Upper lobe of right lung (tissue), 1 donor: ENCODE results near the gene NT5E. TPM values are rescaled to one million over a fixed set of nuclear protein-coding genes. Genes with fewer than 3 reads are reported as not detected.

Source experiments
- ATAC-seq: fragments of 200-7000 bp; cut with Tn5 transposase; one replicate; pipeline ENCODE4 v1.9.1; 2020; ENCODE audit warnings: mild to moderate bottlenecking, moderate library complexity
- DNase-seq: peaks from one replicate; pipeline ENCODE4 v3.0.0-alpha.2; 2020
- H3K27ac ChIP-seq: fragments of 200-600 bp; one replicate; pipeline ENCODE4 v1.8.0; 2022
- H3K27me3 ChIP-seq: fragments of 200-600 bp; one replicate; pipeline ENCODE4 v1.8.0; 2022; ENCODE audit warnings: mild to moderate bottlenecking
- H3K36me3 ChIP-seq: fragments of 200-600 bp; one replicate; pipeline ENCODE4 v1.8.0; 2022
- H3K4me1 ChIP-seq: fragments of 200-600 bp; one replicate; pipeline ENCODE4 v1.8.0; 2022
- H3K4me3 ChIP-seq: fragments of 200-600 bp; one replicate; pipeline ENCODE4 v1.8.0; 2022; ENCODE audit warnings: mild to moderate bottlenecking
- H3K9me3 ChIP-seq: fragments of 200-600 bp; one replicate; pipeline ENCODE4 v1.8.0; 2022
- intact Hi-C: fragments of 100-400 bp; cut with DNase I; formaldehyde crosslinking; loops from one replicate; pipeline ENCODE4 v1.11.0; 2022
- total RNA-seq: library from RNA; stranded (reverse); fragmentation: NEBNext Ultra II Directional; extraction: Animal tissue kit (Norgen Biotek cat#: 25700); gene quantifications from one replicate; pipeline ENCODE4 v1.2.1, GENCODE V29; 2021
- TF ChIP-seq, protein P1 (sequence below): fragments of 200-600 bp; IDR thresholded peaks from one replicate; pipeline ENCODE4 v1.8.0; 2022; ENCODE audit warnings: antibody characterized with exemption
- donor health status: DM: no; HTN: yes; CAD: no; lungs with severe emphysema.

NT5E gene
- total RNA-seq, 1 donor from 2014 or later, result 15.3 TPM

DNA sequence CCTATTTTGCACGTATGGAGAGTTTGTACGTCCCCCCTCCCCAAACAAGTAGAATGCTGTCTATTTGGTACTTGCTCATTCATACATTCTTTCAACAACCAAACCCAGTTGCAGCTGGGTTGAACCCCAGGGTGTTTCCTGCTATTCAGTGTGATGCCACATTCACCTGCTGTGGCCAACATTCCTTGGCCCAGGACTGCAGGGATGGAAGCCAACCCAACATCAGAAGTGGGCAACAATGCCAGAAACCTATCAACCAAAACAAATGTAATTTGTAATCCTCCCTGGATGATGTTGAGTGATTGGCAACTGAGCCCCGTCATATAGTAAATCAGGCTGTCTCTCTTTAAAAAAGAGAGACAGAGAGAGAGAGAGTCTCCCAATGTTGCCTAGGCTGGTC is 8.9 kb downstream of the NT5E start:
- no peaks in the 10 kb centered on the region for H3K36me3 ChIP-seq
- peaks cover 21% of the 10 kb centered on the region for H3K4me1 ChIP-seq
- H3K9me3 ChIP-seq, result no peaks in the 10 kb centered on the region
- ATAC-seq (no peak), DNase-seq (no peak)
- intact Hi-C loops, result no loop called here
- TF ChIP-seq, protein P1, sequence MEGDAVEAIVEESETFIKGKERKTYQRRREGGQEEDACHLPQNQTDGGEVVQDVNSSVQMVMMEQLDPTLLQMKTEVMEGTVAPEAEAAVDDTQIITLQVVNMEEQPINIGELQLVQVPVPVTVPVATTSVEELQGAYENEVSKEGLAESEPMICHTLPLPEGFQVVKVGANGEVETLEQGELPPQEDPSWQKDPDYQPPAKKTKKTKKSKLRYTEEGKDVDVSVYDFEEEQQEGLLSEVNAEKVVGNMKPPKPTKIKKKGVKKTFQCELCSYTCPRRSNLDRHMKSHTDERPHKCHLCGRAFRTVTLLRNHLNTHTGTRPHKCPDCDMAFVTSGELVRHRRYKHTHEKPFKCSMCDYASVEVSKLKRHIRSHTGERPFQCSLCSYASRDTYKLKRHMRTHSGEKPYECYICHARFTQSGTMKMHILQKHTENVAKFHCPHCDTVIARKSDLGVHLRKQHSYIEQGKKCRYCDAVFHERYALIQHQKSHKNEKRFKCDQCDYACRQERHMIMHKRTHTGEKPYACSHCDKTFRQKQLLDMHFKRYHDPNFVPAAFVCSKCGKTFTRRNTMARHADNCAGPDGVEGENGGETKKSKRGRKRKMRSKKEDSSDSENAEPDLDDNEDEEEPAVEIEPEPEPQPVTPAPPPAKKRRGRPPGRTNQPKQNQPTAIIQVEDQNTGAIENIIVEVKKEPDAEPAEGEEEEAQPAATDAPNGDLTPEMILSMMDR, result no peak
- H3K4me3 ChIP-seq, result no peak overlapping the region
- H3K27me3 ChIP-seq, result no peaks in the 10 kb centered on the region
- H3K27ac ChIP-seq, result no peak overlapping the region

DNA sequence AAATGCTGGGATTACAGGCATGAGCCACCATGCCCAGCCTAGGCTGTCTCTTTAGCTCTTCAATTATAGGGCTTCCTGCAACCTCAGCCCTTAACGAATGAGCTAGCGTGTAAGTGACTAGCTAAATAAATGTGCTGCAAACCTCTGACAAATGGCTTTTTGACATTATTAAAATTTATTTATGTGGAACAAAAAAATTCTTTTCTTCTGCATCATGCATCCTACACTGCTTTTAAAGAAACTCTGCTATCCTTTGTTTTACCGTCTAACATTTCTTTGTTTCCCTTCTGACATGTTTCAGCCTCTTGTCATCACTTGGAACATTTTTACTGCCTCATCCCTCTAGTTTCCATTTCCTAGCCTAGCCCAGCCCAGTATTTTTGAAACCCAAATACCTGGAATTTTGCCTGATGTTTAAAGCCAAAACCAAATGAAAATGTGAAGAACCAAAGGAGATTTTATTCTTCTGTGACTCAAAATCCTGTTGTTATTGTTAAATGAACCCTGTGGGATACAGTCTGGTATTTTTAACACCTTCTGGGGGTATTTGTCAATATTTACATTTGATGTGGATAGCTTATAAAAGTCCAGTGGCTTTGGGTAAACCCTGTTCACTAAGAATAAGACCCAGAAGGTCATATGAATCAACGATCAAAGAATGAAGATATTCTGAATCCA is 9.5 kb downstream of the NT5E start:
- TF ChIP-seq, protein P1, result no peak
- Histone ChIP-seq H3K4me1 (peaks cover 21% of the 10 kb centered on the region), H3K27ac (no peak overlapping the region), H3K27me3 (no peaks in the 10 kb centered on the region), H3K36me3 (no peaks in the 10 kb centered on the region), H3K9me3 (no peaks in the 10 kb centered on the region), H3K4me3 (no peak overlapping the region)
- intact Hi-C loops, result no loop called here
- ATAC-seq, result no peak
- DNase-seq, result no peak

DNA sequence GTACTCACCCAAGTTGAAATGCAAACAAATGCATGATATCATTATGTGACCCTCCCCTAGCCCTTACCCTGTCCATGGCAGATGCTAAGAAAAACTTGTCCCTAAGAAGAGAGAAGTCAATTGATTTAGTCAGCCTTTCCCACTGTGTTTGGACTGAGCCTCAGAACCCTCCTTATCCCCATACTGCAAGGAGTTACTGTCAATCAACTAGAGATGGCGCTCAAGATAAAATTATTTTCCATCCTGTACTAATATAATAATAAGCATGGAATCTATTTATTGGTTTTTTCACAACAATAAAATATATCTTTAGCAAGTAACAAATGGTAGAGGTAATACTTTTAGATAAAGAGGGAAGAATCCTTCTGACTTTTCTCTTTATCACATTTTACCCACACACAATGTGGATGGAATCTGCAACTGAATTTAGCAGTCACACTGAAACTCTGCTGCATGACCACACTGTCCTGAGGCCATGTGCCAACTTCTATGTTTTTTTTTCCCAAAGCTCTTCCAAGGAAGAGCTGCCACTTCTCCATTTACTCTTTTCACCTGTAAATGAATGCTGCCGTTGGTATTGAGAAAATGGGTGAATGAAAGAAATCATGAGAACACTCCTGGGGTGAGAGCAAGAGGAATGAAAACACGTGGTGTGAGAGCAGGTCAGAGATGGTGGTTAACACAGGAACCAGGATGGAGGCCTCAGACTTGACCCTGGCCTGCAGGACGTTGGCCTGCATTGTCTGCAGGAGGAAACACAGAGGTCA is 10.5 kb downstream of the NT5E start:
- H3K27me3 ChIP-seq, result no peaks in the 10 kb centered on the region
- peak overlapping the region; percentile 30 for H3K27ac ChIP-seq
- H3K9me3 ChIP-seq, result no peaks in the 10 kb centered on the region
- no peaks in the 10 kb centered on the region for H3K36me3 ChIP-seq
- H3K4me1 ChIP-seq, result peaks cover 21% of the 10 kb centered on the region
- intact Hi-C loops, result no loop called here
- TF ChIP-seq, protein P1, result no peak
- ATAC-seq (no peak), DNase-seq (no peak)
- no peak overlapping the region for H3K4me3 ChIP-seq

DNA sequence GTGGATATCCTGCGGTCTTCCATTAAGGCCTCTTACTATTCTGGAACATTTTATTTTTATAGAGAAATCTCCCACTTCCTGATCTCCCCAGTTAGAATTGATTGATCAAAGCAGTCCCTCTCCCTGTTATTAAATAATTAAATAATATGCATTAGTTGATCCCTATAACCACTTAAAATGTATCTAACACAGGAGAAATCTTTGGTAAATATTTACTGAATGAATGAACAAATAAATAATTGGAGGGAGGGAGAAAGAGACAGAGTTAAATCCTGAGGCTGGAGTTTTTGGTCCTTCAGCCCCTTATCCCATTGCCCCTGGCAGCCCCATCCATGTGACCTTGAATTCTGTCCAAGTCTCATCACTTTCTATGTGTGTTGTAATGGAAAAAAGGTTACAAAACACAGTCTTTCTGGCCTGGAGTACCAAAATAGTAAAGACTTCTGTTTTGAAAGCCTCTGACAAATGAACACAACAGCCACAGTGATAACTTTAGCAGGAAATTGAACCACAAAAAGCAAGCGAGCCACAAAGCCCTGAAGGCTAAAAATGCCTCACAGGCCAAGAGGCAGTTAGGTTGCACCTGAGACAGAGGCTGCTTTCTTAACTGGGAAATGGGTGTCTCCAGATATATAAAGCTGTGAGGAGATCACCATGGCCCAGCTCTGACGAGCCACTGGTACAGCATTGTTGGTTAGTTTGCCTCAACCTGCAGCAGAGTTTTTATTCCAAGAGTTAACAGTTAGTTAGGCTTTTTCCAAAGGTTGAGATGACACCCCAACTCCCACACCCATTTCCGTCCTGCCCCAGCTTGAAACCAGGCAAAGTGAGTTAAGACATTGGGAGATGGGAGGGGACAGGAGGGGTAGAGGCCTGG is 11.3 kb downstream of the NT5E start:
- TF ChIP-seq, protein P1, result no peak
- Histone ChIP-seq H3K27ac (peak overlapping the region; percentile 30), H3K9me3 (no peaks in the 10 kb centered on the region), H3K36me3 (no peaks in the 10 kb centered on the region), H3K4me1 (peaks cover 21% of the 10 kb centered on the region), H3K4me3 (no peak overlapping the region), H3K27me3 (no peaks in the 10 kb centered on the region)
- intact Hi-C loops, result no loop called here
- ATAC-seq (no peak), DNase-seq (no peak)

DNA sequence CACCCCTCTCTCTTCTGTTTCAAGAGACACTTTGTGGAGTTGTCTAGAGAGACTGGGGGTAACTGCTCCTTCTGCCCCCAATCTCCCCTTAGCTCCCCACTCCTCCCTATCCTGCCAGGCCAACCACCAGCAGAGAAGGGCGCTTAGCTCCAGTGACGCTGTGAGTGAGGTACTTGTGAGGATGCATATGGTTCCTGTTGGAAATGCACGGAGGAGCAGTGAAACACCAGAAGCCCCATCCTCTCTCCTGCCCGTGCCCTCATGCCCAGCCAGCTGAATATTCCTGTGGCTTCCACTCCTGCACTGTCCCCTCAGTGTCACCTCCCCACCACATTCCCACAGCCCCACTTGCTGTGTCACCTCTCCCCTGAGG is 11.9 kb downstream of the NT5E start:
- no peak for ATAC-seq
- peaks cover 21% of the 10 kb centered on the region for H3K4me1 ChIP-seq
- H3K27me3 ChIP-seq, result no peaks in the 10 kb centered on the region
- no peak for DNase-seq
- no peaks in the 10 kb centered on the region for H3K9me3 ChIP-seq
- no peaks in the 10 kb centered on the region for H3K36me3 ChIP-seq
- H3K27ac ChIP-seq, result no peak overlapping the region
- TF ChIP-seq, protein P1, result no peak
- H3K4me3 ChIP-seq, result no peak overlapping the region
- intact Hi-C loops, result no loop called here
